Measurements from ENCODE around the gene G6PC2.

DNA sequence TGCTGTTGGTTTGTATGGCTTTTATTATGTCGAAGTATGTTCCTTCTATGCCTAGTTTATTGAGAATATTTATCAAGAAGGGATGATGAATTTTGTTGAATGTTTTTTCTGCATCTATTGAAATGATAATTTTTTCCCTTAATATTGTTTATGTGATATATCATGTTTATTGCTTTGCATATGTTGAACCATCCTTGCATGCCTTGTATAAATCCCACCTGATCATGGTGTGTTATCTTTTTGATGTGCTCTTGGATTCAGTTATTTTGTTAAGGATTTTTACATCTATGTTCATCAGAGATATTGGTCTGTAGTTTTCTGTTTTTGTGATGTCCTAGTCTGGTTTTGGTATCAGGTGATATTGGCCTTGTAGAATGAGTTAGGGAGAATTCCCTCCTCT lies 50.8 kb downstream of the G6PC2 start:
- TF ChIP-seq, protein P1, sequence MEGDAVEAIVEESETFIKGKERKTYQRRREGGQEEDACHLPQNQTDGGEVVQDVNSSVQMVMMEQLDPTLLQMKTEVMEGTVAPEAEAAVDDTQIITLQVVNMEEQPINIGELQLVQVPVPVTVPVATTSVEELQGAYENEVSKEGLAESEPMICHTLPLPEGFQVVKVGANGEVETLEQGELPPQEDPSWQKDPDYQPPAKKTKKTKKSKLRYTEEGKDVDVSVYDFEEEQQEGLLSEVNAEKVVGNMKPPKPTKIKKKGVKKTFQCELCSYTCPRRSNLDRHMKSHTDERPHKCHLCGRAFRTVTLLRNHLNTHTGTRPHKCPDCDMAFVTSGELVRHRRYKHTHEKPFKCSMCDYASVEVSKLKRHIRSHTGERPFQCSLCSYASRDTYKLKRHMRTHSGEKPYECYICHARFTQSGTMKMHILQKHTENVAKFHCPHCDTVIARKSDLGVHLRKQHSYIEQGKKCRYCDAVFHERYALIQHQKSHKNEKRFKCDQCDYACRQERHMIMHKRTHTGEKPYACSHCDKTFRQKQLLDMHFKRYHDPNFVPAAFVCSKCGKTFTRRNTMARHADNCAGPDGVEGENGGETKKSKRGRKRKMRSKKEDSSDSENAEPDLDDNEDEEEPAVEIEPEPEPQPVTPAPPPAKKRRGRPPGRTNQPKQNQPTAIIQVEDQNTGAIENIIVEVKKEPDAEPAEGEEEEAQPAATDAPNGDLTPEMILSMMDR (IDR thresholded peaks at IDR 0.05; ENCODE audit: low read length), result no peak
- no peak for TF ChIP-seq EZH2 (optimal IDR thresholded peaks at IDR 0.05; ENCODE audit: low read depth, low read length)
- no peak for TF ChIP-seq EZH2phosphoT487 (IDR thresholded peaks at IDR 0.05; ENCODE audit: low read length)
